HG02943 (cell line): ENCODE measurements around the gene SORCS3.

ENCODE experiments used
- ATAC-seq: cut with Tn5 transposase; IDR thresholded peaks from one replicate; pipeline ENCODE4 v1.9.1; 2021; ENCODE audit warnings: mild to moderate bottlenecking, low read depth, moderate library complexity; ENCODE audit not compliant: unreplicated experiment

The SORCS3 gene

DNA sequence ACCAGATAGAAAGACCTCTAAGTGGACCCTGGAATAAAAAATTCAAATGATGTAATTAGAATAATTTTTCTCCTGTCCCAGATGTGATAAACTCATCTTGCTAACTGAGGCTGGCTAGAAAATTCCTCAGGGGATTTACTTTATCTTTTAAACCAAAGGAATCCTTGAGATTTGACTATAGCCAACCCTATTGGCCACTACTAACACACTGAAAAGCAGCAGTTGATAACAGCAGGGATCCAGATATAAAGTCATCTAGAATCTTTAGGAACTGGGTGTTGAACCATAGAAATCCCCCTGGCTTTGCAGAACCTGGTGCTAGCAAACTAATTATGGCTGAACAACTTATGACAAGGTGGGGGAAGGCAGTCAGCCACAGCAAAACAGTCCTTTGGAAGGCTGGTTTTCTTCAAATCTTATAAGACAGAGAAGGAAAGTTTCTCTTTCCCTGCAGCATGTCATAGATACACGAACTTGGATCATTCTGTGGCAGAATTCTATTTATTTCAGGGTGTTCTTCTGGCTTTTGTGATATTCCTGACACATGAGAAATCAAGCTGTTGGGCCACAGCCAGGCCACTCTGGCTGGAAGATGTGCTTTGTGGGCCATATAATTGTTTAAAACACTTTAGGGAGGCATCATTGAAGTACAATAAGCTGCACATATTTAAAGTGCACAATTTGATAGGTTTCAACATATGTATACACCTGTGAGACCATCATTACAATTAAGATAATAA is 643.6 kb downstream of the SORCS3 start:
- ATAC-seq = no peak

DNA sequence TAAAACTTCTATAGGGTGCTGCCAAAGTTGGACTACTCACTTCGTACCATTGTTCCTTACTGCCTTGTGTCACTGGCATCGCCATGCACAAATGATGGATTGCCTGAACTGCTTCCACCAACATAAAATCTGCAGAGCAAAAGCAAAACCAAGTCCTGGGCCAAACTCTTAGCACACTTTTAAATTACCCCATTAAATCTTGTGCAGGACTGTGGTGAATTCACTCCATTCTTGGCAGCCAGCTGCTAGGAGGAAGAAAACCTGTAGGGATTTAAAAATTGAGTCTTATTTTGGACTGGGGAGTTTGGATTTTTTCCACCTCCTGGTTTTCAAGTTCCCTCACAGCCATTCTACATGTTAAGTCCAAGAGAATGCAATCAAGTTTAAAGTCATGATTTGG is 646.9 kb downstream of the SORCS3 start:
- no peak for ATAC-seq

DNA sequence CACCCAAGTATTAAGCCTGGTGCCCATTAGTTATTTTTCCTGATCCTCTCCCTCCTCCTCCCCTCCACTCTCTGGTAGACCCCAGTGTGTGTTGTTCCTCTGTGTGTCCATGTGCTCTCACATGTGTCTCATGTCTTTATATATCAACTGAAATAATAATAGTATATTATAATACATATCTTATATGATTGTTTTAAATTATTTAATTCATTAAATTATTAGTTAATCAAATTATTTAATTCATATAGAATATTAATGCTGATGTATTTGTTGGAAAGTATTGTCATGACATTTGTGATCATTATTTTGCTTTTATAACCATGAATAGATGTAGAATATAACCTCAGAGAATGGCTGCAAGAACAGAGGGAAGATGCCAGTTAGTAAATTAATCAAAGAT is 647.5 kb downstream of the SORCS3 start:
- no peak for ATAC-seq

DNA sequence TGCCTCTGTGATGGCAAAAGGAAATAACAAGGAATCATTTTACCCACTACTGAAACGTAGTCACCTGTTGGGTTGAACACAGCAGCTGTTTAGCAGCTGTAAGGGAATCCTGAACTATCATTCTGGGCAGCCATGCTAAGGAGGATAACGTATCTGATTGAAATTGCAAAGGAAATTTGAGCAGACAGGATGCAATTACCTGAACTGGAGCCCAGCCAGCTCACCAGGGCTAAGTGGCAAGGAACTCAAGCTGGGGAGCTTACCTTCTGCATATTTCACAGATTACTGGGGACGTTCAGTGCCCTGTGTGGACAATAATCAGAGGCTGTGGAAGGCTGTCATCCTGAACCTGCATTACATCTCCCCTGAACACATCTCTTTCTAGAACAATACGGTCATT is 650.5 kb downstream of the SORCS3 start:
- ATAC-seq = no peak

DNA sequence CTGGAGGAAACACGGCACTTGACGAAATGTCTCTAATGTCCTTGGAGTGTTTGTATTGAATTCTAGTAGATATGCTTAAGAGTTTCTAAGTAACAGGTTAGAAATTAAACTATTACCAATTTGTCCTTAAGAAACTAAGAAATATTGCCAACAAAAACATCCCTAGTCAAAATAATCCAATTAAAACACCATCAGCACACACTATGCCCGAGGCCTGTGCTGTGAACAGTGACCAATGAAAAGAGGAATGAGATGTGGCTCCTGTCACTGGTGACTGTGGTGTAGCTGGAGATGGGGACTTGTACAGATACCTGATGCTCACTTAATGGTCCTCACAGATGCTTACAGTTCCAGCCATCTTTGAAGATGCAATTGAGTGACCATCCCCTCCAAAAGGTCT is 651.1 kb downstream of the SORCS3 start:
- no peak for ATAC-seq
